Fibroblast of lung (primary cell): ENCODE data around the gene NRCAM. TPM values are rescaled to one million over a fixed set of nuclear protein-coding genes. Genes with fewer than 3 reads are reported as not detected.

Experiments used
- DNase-seq, 2 donors: peaks; one replicate each; pipeline versions ENCODE4 v3.0.0 to v3.0.0-alpha.2; 2010; ENCODE audit warnings: low read depth in 2 of 2
- H2AFZ ChIP-seq: 2 replicates; pipeline ENCODE4 v1.5.1; 2012; ENCODE audit warnings: low read length, control low read depth, inconsistent platforms
- H3K27ac ChIP-seq: 2 replicates; pipeline ENCODE4 v1.5.1; 2011; ENCODE audit warnings: low read length, control low read depth; ENCODE audit not compliant: insufficient read depth
- H3K27me3 ChIP-seq: 2 replicates; pipeline ENCODE4 v1.5.1; 2011; ENCODE audit warnings: mild to moderate bottlenecking, low read length; ENCODE audit not compliant: control insufficient read depth, insufficient read depth
- H3K36me3 ChIP-seq: 2 replicates; pipeline ENCODE4 v1.5.1; 2011; ENCODE audit warnings: low read length; ENCODE audit not compliant: control insufficient read depth, insufficient read depth
- H3K4me1 ChIP-seq: 2 replicates; pipeline ENCODE4 v1.5.1; 2011; ENCODE audit warnings: low read length; ENCODE audit not compliant: control insufficient read depth, insufficient read depth; ENCODE audit errors: extremely low read depth
- H3K4me2 ChIP-seq: 2 replicates; pipeline ENCODE4 v1.5.1; 2011; ENCODE audit warnings: low read length, control low read depth; ENCODE audit not compliant: insufficient read depth; ENCODE audit errors: extremely low read depth
- H3K4me3 ChIP-seq, 4 experiments: fragments of 200-600 bp in 1 of 4; sonication (generic) in 1 of 4; replicated peaks in 1 of 4; 2 replicates each; pipeline ENCODE4 v1.5.1; 2011 to 2016; ENCODE audit warnings: low read length in 4 of 4, low read depth in 3 of 4, mild to moderate bottlenecking in 3 of 4, control low read depth in 2 of 4, inconsistent platforms in 1 of 4, mixed read lengths in 1 of 4; ENCODE audit not compliant: insufficient read depth in 1 of 4; ENCODE audit errors: control extremely low read depth in 1 of 4
- H3K79me2 ChIP-seq: 2 replicates; pipeline ENCODE4 v1.5.1; 2012; ENCODE audit warnings: mild to moderate bottlenecking, low read length, inconsistent platforms; ENCODE audit not compliant: control insufficient read depth, insufficient read depth
- H3K9ac ChIP-seq: 2 replicates; pipeline ENCODE4 v1.5.1; 2011; ENCODE audit warnings: mild to moderate bottlenecking, low read length, control low read depth; ENCODE audit not compliant: insufficient read depth
- H3K9me3 ChIP-seq: 2 replicates; pipeline ENCODE4 v1.5.1; 2012; ENCODE audit warnings: low read depth, low read length; ENCODE audit not compliant: control insufficient read depth, insufficient read depth
- H4K20me1 ChIP-seq: 2 replicates; pipeline ENCODE4 v1.5.1; 2011; ENCODE audit warnings: low read length; ENCODE audit not compliant: control insufficient read depth, insufficient read depth; ENCODE audit errors: extremely low read depth
- EZH2 ChIP-seq: IDR thresholded peaks from 2 replicates; pipeline ENCODE4 v1.5.1; 2012; ENCODE audit warnings: low read length, control low read depth, mild to moderate bottlenecking; ENCODE audit errors: missing control alignments
- polyA plus RNA-seq, 2 donors: library from polyadenylated mRNA; depleted of rRNA in 1 of 2; stranded (reverse) in 1 of 2; unstranded in 1 of 2; fragments of >200 nt; gene quantifications; 2 replicates each; pipeline ENCODE4 v1.2.1, GENCODE V29; 2011 to 2012; ENCODE audit warnings: missing spikeins in 1 of 2
- total RNA-seq: library from RNA; depleted of rRNA; stranded (reverse); fragments of >200 nt; gene quantifications from 2 replicates; pipeline ENCODE4 v1.2.1, GENCODE V29; 2014
- TF ChIP-seq, protein P1 (sequence below), 2 donors: IDR thresholded peaks in 1 of 2; conservative IDR thresholded peaks in 1 of 2; 1 replicate in 1 of 2; 2 replicates in 1 of 2; pipeline ENCODE4 v1.5.1; 2011 to 2012; ENCODE audit warnings: low read length in 2 of 2, control low read depth in 1 of 2, inconsistent platforms in 1 of 2, low read depth in 1 of 2, mild to moderate bottlenecking in 1 of 2

The NRCAM gene
- total and polyA plus RNA-seq, 2 donors (not counting 1 experiment from before 2014, with no cell fraction given), result 2.1 to 2.2 TPM

DNA sequence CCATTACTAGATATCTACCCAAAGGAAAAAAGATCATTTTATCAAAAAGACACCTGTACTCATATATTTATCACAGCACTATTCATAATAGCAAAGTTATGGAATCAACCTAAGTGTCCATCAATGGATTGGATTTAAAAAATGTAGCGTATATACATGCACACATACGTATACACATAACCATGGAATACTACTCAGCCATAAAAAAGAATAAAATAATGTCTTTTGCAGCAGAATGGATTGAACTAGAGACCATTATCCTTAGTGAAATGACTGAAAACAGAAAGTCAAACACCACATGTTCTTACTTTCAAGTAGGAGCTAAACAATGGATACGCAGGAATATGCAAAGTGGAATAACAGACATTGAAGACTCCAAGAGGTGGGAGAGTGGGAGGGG lies 168.4 kb downstream of the NRCAM start:
- Histone ChIP-seq H3K9ac (no peak overlapping the region), H3K4me1 (no peaks in the 10 kb centered on the region), H3K27ac (no peak overlapping the region), H3K36me3 (no peaks in the 10 kb centered on the region), H4K20me1 (no peaks in the 10 kb centered on the region), H3K4me3 (no peak overlapping the region), H2AFZ (no peak overlapping the region), H3K9me3 (no peaks in the 10 kb centered on the region), H3K27me3 (no peaks in the 10 kb centered on the region), H3K79me2 (no peaks in the 10 kb centered on the region), H3K4me2 (no peak overlapping the region)
- no peak for TF ChIP-seq EZH2
- TF ChIP-seq, protein P1, sequence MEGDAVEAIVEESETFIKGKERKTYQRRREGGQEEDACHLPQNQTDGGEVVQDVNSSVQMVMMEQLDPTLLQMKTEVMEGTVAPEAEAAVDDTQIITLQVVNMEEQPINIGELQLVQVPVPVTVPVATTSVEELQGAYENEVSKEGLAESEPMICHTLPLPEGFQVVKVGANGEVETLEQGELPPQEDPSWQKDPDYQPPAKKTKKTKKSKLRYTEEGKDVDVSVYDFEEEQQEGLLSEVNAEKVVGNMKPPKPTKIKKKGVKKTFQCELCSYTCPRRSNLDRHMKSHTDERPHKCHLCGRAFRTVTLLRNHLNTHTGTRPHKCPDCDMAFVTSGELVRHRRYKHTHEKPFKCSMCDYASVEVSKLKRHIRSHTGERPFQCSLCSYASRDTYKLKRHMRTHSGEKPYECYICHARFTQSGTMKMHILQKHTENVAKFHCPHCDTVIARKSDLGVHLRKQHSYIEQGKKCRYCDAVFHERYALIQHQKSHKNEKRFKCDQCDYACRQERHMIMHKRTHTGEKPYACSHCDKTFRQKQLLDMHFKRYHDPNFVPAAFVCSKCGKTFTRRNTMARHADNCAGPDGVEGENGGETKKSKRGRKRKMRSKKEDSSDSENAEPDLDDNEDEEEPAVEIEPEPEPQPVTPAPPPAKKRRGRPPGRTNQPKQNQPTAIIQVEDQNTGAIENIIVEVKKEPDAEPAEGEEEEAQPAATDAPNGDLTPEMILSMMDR (conservative IDR thresholded peaks at IDR 0.05 in 1 of 2, IDR thresholded peaks at IDR 0.05 in 1 of 2; ENCODE audit: low read depth in 1 of 2, low read length in 2 of 2), result no peak
- DNase-seq, result no peak

DNA sequence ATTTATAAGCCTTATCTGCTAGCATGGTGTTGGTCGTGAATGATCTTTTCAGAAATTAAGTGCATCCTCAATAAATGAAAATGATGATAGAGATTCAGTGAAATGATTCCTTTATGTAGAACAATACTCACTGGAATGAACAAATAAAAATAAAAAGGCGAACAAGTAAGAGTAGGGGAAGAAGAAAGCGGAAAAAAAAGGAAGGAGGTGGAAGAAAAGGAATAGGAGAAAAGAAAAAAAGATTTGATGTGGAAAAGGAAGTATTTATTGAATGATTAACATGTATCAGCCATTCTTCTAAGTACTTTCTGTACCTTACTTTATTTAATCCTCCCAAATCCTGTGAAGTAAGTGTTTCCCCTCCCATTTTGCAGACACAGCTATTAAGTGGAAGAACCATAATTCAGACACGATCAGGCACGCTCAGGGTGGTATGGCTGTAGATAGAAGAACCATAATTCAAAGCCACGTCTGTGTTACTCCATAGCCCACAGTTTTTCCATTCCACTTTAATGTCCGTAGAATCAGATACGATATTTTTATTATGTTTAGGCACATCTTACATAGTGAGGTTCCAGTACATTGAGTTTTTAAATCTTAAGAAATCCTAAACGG lies 169.8 kb downstream of the NRCAM start:
- TF ChIP-seq, protein P1 (conservative IDR thresholded peaks at IDR 0.05 in 1 of 2, IDR thresholded peaks at IDR 0.05 in 1 of 2; ENCODE audit: low read depth in 1 of 2, low read length in 2 of 2), result no peak
- Histone ChIP-seq H3K27me3 (no peaks in the 10 kb centered on the region), H4K20me1 (no peaks in the 10 kb centered on the region)

DNA sequence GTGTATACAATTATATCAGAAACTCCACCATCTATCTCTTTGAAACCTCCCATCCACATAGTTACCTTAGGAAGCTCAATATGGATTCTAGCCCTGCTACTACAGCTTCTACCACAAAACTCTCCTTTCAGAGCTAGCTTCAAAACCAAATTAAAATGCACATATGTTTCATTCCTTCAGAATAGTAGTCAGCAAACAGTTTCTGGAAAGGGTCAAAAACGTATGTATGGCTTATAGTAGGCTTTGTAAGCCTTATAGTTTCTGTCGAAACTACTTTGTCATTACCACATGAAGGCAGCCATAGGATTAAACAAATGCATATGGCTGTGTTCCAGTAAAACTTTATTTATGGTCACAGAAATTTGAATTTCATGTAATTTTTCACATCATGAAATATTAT lies 170.5 kb downstream of the NRCAM start:
- H3K4me3 ChIP-seq, result no peak overlapping the region
- no peak for TF ChIP-seq EZH2
- TF ChIP-seq, protein P1 (conservative IDR thresholded peaks at IDR 0.05 in 1 of 2, IDR thresholded peaks at IDR 0.05 in 1 of 2; ENCODE audit: low read depth in 1 of 2, low read length in 2 of 2), result no peak
- no peaks in the 10 kb centered on the region for H3K4me1 ChIP-seq
- DNase-seq, result no peak
- no peak overlapping the region for H3K9ac ChIP-seq
- no peaks in the 10 kb centered on the region for H4K20me1 ChIP-seq
- no peak overlapping the region for H2AFZ ChIP-seq
- H3K9me3 ChIP-seq, result no peaks in the 10 kb centered on the region
- no peaks in the 10 kb centered on the region for H3K79me2 ChIP-seq
- H3K27me3 ChIP-seq, result no peaks in the 10 kb centered on the region
- no peak overlapping the region for H3K4me2 ChIP-seq
- H3K27ac ChIP-seq, result no peak overlapping the region
- no peaks in the 10 kb centered on the region for H3K36me3 ChIP-seq

More for the DNA sequence above, 169.8 kb downstream of the NRCAM start:
- no peaks in the 10 kb centered on the region for H3K79me2 ChIP-seq
- no peak overlapping the region for H3K9ac ChIP-seq
- no peaks in the 10 kb centered on the region for H3K9me3 ChIP-seq
- H2AFZ ChIP-seq, result no peak overlapping the region
- no peak overlapping the region for H3K4me3 ChIP-seq
- no peak overlapping the region for H3K4me2 ChIP-seq
- H3K27ac ChIP-seq, result no peak overlapping the region
- H3K36me3 ChIP-seq, result no peaks in the 10 kb centered on the region
- no peak for DNase-seq
- H3K4me1 ChIP-seq, result no peaks in the 10 kb centered on the region
